ENCODE measurements around the gene TTYH1.

DNA sequence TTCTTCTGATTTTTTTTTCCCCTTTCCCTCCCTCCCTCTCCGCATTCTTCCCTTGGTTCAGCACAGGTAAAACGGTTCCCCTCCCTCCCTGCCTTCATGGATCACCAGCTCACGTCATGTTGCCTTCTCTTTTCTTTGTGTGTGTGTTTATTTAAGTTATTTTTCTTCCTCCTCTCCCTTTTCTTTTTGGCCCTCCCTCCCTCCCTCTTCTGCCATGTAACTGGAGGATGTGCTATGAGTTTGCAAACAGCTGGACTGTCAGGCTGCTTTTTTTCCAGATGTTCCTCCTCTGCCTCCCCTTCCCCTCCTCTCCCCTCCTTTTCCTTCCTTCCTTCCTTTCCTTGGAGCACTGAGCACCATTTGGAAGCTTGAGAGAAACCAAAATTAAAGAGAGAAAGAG, 46.3 kb downstream of the TTYH1 start:
- TF ChIP-seq POLR2A (IDR thresholded peaks at IDR 0.05) = no peak
- no peak for TF ChIP-seq POLR2AphosphoS5 (IDR thresholded peaks at IDR 0.05)
- no peak for TF ChIP-seq CTCF (IDR thresholded peaks at IDR 0.05)
- TF ChIP-seq EP300 (IDR thresholded peaks at IDR 0.05) = no peak

Data from upper lobe of left lung (tissue), 4 donors.